Measurements from ENCODE around the gene GLG1.
"Not testable (repeated sequence)": the region's sequence is repeated elsewhere in the genome, so short reads cannot be mapped to it uniquely, and the experiment has no call there.

DNA sequence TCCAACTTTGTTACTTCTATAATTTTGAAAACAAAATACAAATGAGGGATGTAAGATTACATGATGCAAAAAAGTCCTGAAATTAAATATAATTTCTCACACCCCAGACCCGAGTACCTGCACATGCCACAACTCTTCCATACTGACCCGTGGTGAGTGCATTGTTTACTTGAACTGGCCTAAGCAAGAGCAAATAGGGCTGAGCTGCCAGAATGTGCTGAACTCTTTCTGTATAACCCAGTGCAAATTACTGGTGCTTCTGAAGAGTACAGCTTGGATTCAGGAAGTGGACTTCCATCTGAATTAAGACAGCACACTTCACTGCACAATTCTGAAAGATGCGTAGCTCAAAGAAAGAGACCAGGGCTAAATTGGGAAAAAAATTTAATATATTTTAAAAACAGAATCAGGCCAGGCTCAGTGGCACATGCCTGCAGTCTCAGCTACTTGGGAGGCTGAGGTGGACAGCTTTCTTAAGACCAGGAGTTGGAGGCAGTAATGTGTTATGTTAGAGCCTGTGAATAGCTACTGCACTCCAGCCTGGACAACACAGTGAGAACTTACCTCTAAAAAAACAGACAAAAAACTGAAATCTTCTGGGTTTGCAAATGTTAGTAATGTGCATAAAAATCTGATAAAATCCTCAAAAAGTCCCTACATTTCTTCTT is 63.9 kb downstream of the GLG1 start:
- TF ChIP-seq, protein P1, sequence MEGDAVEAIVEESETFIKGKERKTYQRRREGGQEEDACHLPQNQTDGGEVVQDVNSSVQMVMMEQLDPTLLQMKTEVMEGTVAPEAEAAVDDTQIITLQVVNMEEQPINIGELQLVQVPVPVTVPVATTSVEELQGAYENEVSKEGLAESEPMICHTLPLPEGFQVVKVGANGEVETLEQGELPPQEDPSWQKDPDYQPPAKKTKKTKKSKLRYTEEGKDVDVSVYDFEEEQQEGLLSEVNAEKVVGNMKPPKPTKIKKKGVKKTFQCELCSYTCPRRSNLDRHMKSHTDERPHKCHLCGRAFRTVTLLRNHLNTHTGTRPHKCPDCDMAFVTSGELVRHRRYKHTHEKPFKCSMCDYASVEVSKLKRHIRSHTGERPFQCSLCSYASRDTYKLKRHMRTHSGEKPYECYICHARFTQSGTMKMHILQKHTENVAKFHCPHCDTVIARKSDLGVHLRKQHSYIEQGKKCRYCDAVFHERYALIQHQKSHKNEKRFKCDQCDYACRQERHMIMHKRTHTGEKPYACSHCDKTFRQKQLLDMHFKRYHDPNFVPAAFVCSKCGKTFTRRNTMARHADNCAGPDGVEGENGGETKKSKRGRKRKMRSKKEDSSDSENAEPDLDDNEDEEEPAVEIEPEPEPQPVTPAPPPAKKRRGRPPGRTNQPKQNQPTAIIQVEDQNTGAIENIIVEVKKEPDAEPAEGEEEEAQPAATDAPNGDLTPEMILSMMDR (IDR thresholded peaks at IDR 0.05; ENCODE audit: insufficient read depth, low read depth, low read length) = not testable (repeated sequence)
- TF ChIP-seq EZH2 (IDR thresholded peaks at IDR 0.05; ENCODE audit: insufficient read depth, low read length) = not testable (repeated sequence)
